ACHN (cell line): ENCODE measurements around the gene ST3GAL6.

Source experiments
- DNase-seq: peaks from one replicate; pipeline ENCODE4 v3.0.0-alpha.2; 2015
- in situ Hi-C: cut with HindIII; loops from 2 replicates; pipeline ENCODE4 v1.10.0; 2017; ENCODE audit warnings: low sequenced_read_pairs, low pct_ligation_motif_present, low pct_unique_long_range_greater_than_20kb

The ST3GAL6 gene

GRCh38 chr3:98769448-98769847 is 6.3 kb downstream of the ST3GAL6 start:
- in situ Hi-C loops: no loop called here
- no peak for DNase-seq

GRCh38 chr3:98770261-98771039 is 7.3 kb downstream of the ST3GAL6 start:
- no peak for DNase-seq

GRCh38 chr3:98772022-98772421 is 8.9 kb downstream of the ST3GAL6 start:
- no peak for DNase-seq

More at GRCh38 chr3:98770261-98771039, 7.3 kb downstream of the ST3GAL6 start:
- in situ Hi-C loops: no loop called here

GRCh38 chr3:98775459-98776139 is 12.5 kb downstream of the ST3GAL6 start:
- no peak for DNase-seq
- in situ Hi-C loops: no loop called here

More at GRCh38 chr3:98772022-98772421, 8.9 kb downstream of the ST3GAL6 start:
- in situ Hi-C loops: no loop called here

- no peak for DNase-seq
- in situ Hi-C loops: no loop called here
These were observed 13.0 kb downstream of the ST3GAL6 start for GRCh38 chr3:98776140-98776493.

- DNase-seq: no peak
- in situ Hi-C loops: no loop called here
These were observed 14.1 kb downstream of the ST3GAL6 start for GRCh38 chr3:98777286-98777685.

- in situ Hi-C loops: no loop called here
- DNase-seq: no peak
These were observed 14.7 kb downstream of the ST3GAL6 start for GRCh38 chr3:98777801-98778220.

- in situ Hi-C loops: no loop called here
- no peak for DNase-seq
These were observed 15.2 kb downstream of the ST3GAL6 start for GRCh38 chr3:98778383-98778782.

- in situ Hi-C loops: no loop called here
- no peak for DNase-seq
These were observed 15.8 kb downstream of the ST3GAL6 start for GRCh38 chr3:98778852-98779413.

GRCh38 chr3:98779541-98780335 is 16.6 kb downstream of the ST3GAL6 start:
- in situ Hi-C loops: no loop called here
- no peak for DNase-seq

- DNase-seq: no peak
- in situ Hi-C loops: no loop called here
These were observed 17.2 kb downstream of the ST3GAL6 start for GRCh38 chr3:98780343-98780742.

GRCh38 chr3:98782824-98783500 is 19.8 kb downstream of the ST3GAL6 start:
- in situ Hi-C loops: no loop called here

GRCh38 chr3:98784042-98784441 is 20.9 kb downstream of the ST3GAL6 start:
- no peak for DNase-seq
- in situ Hi-C loops: no loop called here

More at GRCh38 chr3:98782824-98783500, 19.8 kb downstream of the ST3GAL6 start:
- peak; percentile 33 for DNase-seq

GRCh38 chr3:98784666-98785600 is 21.8 kb downstream of the ST3GAL6 start:
- DNase-seq: no peak
- in situ Hi-C loops: no loop called here

GRCh38 chr3:98786364-98787006 is 23.3 kb downstream of the ST3GAL6 start:
- no peak for DNase-seq
- in situ Hi-C loops: no loop called here

GRCh38 chr3:98787181-98787580 is 24.0 kb downstream of the ST3GAL6 start:
- no peak for DNase-seq
- in situ Hi-C loops: no loop called here

GRCh38 chr3:98788651-98789050 is 25.5 kb downstream of the ST3GAL6 start:
- in situ Hi-C loops: no loop called here

More at GRCh38 chr3:98788651-98789050, 25.5 kb downstream of the ST3GAL6 start:
- DNase-seq: no peak
